ENCODE data around the gene TMSB4Y. TPM values are rescaled to one million over a fixed set of nuclear protein-coding genes. Genes with fewer than 3 reads are reported as not detected.

Gene TMSB4Y
- total and polyA plus RNA-seq, 5 experiments from 2014 or later, result 2.6 to 2.7 TPM; not detected in 3

Other genes starting within 250 kb of the TMSB4Y start
- 10 to 100 TPM; 71.7 to 77.8 TPM for gene UTY, start 223.9 kb upstream of the TMSB4Y start, total RNA-seq
- gene UTY, start 223.9 kb upstream of the TMSB4Y start, polyA plus RNA-seq, result not detected